PC-3 (cell line): ENCODE measurements around the gene ZBTB14. TPM values are rescaled to one million over a fixed set of nuclear protein-coding genes. Genes with fewer than 3 reads are reported as not detected.

ENCODE experiments used
- ATAC-seq: fragments of 200-7000 bp; cut with Tn5 transposase; 2 replicates; pipeline ENCODE4 v1.9.1; 2020; ENCODE audit warnings: mild to moderate bottlenecking, moderate library complexity
- BruUV-seq: library from RNA; stranded (reverse); fragments of 400-500 nt; replicated peaks from 2 replicates; lab custom pipeline; 2021; lab: Mats Ljungman, UMichigan
- CTCF ChIA-PET: fragments of 300-600 bp; sonication (Branson Sonifier 250); formaldehyde crosslinking; loops from one replicate; lab custom pipeline; 2022; ENCODE audit warnings: antibody characterized with exemption; lab: Charles Lee
- POLR2A ChIA-PET: fragments of 300-600 bp; sonication (Branson Sonifier 250); formaldehyde crosslinking; loops from one replicate; lab custom pipeline; 2022; ENCODE audit warnings: antibody characterized with exemption; ENCODE audit not compliant: unreplicated experiment; lab: Charles Lee
- DNase-seq: peaks from one replicate; pipeline ENCODE4 v3.0.0-alpha.2; 2015
- H2AFZ ChIP-seq: fragments of 300-600 bp; sonication (generic); 2 replicates; pipeline ENCODE4 v1.6.0; 2016; ENCODE audit warnings: antibody characterized with exemption, low read length
- H3F3A ChIP-seq: fragments of 300-600 bp; sonication (generic); one replicate; pipeline ENCODE4 v1.6.0; 2017; ENCODE audit warnings: antibody characterized with exemption, low read length, control low read depth, mild to moderate bottlenecking; ENCODE audit not compliant: unreplicated experiment
- H3K27ac ChIP-seq: fragments of 300-600 bp; sonication (generic); 2 replicates; pipeline ENCODE4 v1.5.1; 2016; ENCODE audit warnings: mild to moderate bottlenecking, low read length
- H3K27me3 ChIP-seq: fragments of 300-600 bp; sonication (generic); 2 replicates; pipeline ENCODE4 v1.6.1; 2016; ENCODE audit warnings: low read length, mixed read lengths
- H3K36me3 ChIP-seq: fragments of 300-600 bp; sonication (generic); 2 replicates; pipeline ENCODE4 v1.6.1; 2016; ENCODE audit warnings: low read depth, mixed run types, low read length, mixed read lengths
- H3K4me1 ChIP-seq: fragments of 300-600 bp; sonication (generic); 2 replicates; pipeline ENCODE4 v1.5.1; 2016; ENCODE audit warnings: low read length; ENCODE audit not compliant: insufficient read depth
- H3K4me2 ChIP-seq: fragments of 300-600 bp; sonication (generic); 2 replicates; pipeline ENCODE4 v1.6.0; 2016; ENCODE audit warnings: low read length
- H3K4me3 ChIP-seq: fragments of 300-600 bp; sonication (generic); 2 replicates; pipeline ENCODE4 v1.5.1; 2016; ENCODE audit warnings: mild to moderate bottlenecking, low read length, mixed read lengths
- H3K79me2 ChIP-seq: fragments of 300-600 bp; sonication (generic); 2 replicates; pipeline ENCODE4 v1.6.1; 2017; ENCODE audit warnings: low read length, mixed read lengths
- H3K9ac ChIP-seq: fragments of 300-600 bp; sonication (generic); 2 replicates; pipeline ENCODE4 v1.6.0; 2016; ENCODE audit warnings: mild to moderate bottlenecking, low read length
- H3K9me2 ChIP-seq: fragments of 300-600 bp; sonication (generic); replicated peaks from 2 replicates; pipeline ENCODE4 v1.6.1; 2016; ENCODE audit warnings: mixed run types, low read length, mixed read lengths
- H3K9me3 ChIP-seq: fragments of 300-600 bp; sonication (generic); 2 replicates; pipeline ENCODE4 v1.6.1; 2016; ENCODE audit warnings: low read length, mixed read lengths
- H4K20me1 ChIP-seq: fragments of 300-600 bp; sonication (generic); 2 replicates; pipeline ENCODE4 v1.6.1; 2016; ENCODE audit warnings: low read length, mixed read lengths
- EZH2 ChIP-seq: fragments of 300-600 bp; sonication (generic); IDR thresholded peaks from one replicate; pipeline ENCODE4 v1.6.1; 2017; ENCODE audit warnings: antibody characterized with exemption, mild to moderate bottlenecking, low read length; ENCODE audit not compliant: unreplicated experiment
- EZH2phosphoT487 ChIP-seq: fragments of 300-600 bp; sonication (generic); IDR thresholded peaks from 2 replicates; pipeline ENCODE4 v1.6.1; 2018; ENCODE audit warnings: mild to moderate bottlenecking, antibody characterized with exemption, low read length, borderline replicate concordance
- intact Hi-C: fragments of 100-400 bp; cut with micrococcal nuclease; formaldehyde crosslinking; loops from 2 replicates; pipeline ENCODE4 v1.9.0; 2023
- total RNA-seq: library from RNA; depleted of rRNA; stranded (reverse); fragments of >200 nt; gene quantifications from 2 replicates; pipeline ENCODE4 v1.2.3, GENCODE V29; 2014
- TF ChIP-seq, protein P1 (sequence below): fragments of 300-600 bp; sonication (generic); conservative IDR thresholded peaks from 2 replicates; pipeline ENCODE4 v1.5.1; 2017; ENCODE audit warnings: antibody characterized with exemption, low read depth, mild to moderate bottlenecking, low read length

The ZBTB14 gene
- total RNA-seq, 1 experiment from 2014 or later, result 6.8 TPM

GRCh38 chr18:5287854-5288253, 7.7 kb downstream of the ZBTB14 start:
- ChIA-PET POLR2A (no interaction called here), CTCF (no interaction called here)
- no peak for ATAC-seq
- DNase-seq, result no peak
- H3K36me3 ChIP-seq, result peaks cover 19% of the 10 kb centered on the region
- H3K27me3 ChIP-seq, result no peaks in the 10 kb centered on the region
- no peaks in the 10 kb centered on the region for H4K20me1 ChIP-seq
- no peak overlapping the region for H3K9ac ChIP-seq
- no peak overlapping the region for H3K4me2 ChIP-seq
- H2AFZ ChIP-seq, result no peak overlapping the region
- intact Hi-C loops, result no loop called here
- no peaks in the 10 kb centered on the region for H3K9me2 ChIP-seq
- TF ChIP-seq EZH2phosphoT487 (no peak), EZH2 (no peak)
- TF ChIP-seq, protein P1, sequence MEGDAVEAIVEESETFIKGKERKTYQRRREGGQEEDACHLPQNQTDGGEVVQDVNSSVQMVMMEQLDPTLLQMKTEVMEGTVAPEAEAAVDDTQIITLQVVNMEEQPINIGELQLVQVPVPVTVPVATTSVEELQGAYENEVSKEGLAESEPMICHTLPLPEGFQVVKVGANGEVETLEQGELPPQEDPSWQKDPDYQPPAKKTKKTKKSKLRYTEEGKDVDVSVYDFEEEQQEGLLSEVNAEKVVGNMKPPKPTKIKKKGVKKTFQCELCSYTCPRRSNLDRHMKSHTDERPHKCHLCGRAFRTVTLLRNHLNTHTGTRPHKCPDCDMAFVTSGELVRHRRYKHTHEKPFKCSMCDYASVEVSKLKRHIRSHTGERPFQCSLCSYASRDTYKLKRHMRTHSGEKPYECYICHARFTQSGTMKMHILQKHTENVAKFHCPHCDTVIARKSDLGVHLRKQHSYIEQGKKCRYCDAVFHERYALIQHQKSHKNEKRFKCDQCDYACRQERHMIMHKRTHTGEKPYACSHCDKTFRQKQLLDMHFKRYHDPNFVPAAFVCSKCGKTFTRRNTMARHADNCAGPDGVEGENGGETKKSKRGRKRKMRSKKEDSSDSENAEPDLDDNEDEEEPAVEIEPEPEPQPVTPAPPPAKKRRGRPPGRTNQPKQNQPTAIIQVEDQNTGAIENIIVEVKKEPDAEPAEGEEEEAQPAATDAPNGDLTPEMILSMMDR, result no peak
- H3K27ac ChIP-seq, result no peak overlapping the region
- BruUV-seq, result no TSS peak
- H3K9me3 ChIP-seq, result no peaks in the 10 kb centered on the region
- no peak overlapping the region for H3K4me3 ChIP-seq
- H3K79me2 ChIP-seq, result no peaks in the 10 kb centered on the region
- no peaks in the 10 kb centered on the region for H3F3A ChIP-seq
- no peaks in the 10 kb centered on the region for H3K4me1 ChIP-seq

GRCh38 chr18:5286525-5286924, 9.0 kb downstream of the ZBTB14 start:
- H3K9ac ChIP-seq, result no peak overlapping the region

GRCh38 chr18:5285326-5285725, 10.2 kb downstream of the ZBTB14 start:
- H3K9ac ChIP-seq, result no peak overlapping the region
- TF ChIP-seq, protein P1, result no peak
- TF ChIP-seq EZH2 (no peak), EZH2phosphoT487 (no peak)
- H2AFZ ChIP-seq, result no peak overlapping the region
- intact Hi-C loops, result no loop called here
- no TSS peak for BruUV-seq
- ATAC-seq (no peak), DNase-seq (no peak)
- H3K36me3 ChIP-seq, result no peaks in the 10 kb centered on the region
- H3K79me2 ChIP-seq, result no peaks in the 10 kb centered on the region
- ChIA-PET POLR2A (no interaction called here), CTCF (no interaction called here)
- H3K4me3 ChIP-seq, result no peak overlapping the region
- H3K4me2 ChIP-seq, result no peak overlapping the region
- no peaks in the 10 kb centered on the region for H3K9me3 ChIP-seq
- no peaks in the 10 kb centered on the region for H3F3A ChIP-seq
- H3K4me1 ChIP-seq, result no peaks in the 10 kb centered on the region
- no peaks in the 10 kb centered on the region for H4K20me1 ChIP-seq
- H3K27me3 ChIP-seq, result no peaks in the 10 kb centered on the region
- no peak overlapping the region for H3K27ac ChIP-seq
- H3K9me2 ChIP-seq, result no peaks in the 10 kb centered on the region

More at GRCh38 chr18:5286525-5286924, 9.0 kb downstream of the ZBTB14 start:
- Histone ChIP-seq H3K4me2 (no peak overlapping the region), H3K27ac (no peak overlapping the region), H3K4me3 (no peak overlapping the region), H4K20me1 (no peaks in the 10 kb centered on the region), H2AFZ (no peak overlapping the region), H3F3A (no peaks in the 10 kb centered on the region), H3K9me3 (no peaks in the 10 kb centered on the region), H3K4me1 (no peaks in the 10 kb centered on the region), H3K79me2 (no peaks in the 10 kb centered on the region), H3K9me2 (no peaks in the 10 kb centered on the region), H3K36me3 (peaks cover 10% of the 10 kb centered on the region), H3K27me3 (no peaks in the 10 kb centered on the region)
- POLR2A ChIA-PET, result no interaction called here
- no peak for ATAC-seq
- intact Hi-C loops, result no loop called here
- CTCF ChIA-PET, result no interaction called here
- no TSS peak for BruUV-seq
- TF ChIP-seq, protein P1, result no peak
- TF ChIP-seq EZH2phosphoT487 (no peak), EZH2 (no peak)
- no peak for DNase-seq
